ENCODE data around the gene GOT1.

The GOT1 gene

DNA sequence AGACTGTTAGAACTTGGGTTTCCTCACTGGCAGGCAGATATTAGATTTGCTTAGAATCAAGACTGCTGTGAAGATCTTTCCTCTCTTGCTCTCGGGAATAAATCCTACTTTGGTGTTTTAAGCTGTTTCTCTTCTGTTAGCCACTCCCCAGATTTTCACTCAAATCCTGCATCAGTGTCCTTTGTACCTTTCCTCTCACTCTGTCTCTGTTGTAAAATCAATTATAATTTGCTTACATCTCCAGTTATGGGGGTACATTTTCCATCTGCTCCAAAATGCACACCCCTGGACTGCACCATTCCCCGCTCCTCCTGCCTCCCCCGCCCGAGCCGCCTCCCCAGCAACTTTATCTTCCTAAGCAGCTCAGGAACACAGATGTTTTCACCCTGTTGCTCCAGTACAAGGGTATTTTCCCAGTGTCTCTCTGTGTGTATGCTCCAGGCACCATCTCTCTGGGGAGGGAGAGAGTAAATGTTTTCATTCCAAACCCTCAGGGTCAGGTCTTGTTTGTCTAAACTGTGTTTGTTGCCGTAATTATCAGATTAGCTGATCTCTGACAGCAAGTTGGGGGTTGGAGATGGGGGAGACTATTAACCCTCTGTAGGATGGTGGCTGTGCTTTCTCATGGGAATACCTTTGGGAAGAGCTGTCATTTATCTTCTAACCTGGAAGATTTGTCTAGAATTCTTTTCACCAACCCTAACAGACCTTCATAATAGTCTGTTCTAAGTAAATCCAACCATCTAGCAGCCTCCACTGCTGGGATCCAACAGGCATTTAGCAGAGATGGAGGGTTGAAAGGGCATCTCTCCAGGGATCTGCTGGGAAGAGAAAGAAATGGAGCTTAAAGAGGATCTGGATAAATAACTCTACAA is 20.4 kb upstream of the GOT1 start:
- TF ChIP-seq EZH2phosphoT487 (IDR thresholded peaks at IDR 0.05; ENCODE audit: low read depth), result no peak
- TF ChIP-seq, protein P1, sequence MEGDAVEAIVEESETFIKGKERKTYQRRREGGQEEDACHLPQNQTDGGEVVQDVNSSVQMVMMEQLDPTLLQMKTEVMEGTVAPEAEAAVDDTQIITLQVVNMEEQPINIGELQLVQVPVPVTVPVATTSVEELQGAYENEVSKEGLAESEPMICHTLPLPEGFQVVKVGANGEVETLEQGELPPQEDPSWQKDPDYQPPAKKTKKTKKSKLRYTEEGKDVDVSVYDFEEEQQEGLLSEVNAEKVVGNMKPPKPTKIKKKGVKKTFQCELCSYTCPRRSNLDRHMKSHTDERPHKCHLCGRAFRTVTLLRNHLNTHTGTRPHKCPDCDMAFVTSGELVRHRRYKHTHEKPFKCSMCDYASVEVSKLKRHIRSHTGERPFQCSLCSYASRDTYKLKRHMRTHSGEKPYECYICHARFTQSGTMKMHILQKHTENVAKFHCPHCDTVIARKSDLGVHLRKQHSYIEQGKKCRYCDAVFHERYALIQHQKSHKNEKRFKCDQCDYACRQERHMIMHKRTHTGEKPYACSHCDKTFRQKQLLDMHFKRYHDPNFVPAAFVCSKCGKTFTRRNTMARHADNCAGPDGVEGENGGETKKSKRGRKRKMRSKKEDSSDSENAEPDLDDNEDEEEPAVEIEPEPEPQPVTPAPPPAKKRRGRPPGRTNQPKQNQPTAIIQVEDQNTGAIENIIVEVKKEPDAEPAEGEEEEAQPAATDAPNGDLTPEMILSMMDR (IDR thresholded peaks at IDR 0.05; ENCODE audit: low read depth, low read length), result no peak

DNA sequence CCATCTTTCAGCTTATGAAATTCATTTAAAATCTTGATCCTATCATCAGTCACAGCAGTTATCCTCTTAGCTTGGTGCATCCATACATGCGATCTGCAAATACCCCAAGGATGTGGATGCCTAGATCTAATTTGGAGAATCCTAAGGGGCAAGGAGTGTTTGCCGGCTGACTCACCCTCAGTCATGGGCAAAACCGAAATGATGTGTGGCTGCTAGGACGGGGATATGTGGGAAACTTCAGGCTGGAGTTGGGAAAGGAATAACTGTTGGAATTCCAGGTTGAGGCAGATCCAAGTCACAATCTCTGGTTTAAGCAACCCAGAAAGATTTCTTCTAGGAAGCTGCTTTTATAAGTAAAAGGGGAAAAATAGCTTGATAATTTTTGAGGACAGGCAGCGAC is 19.7 kb upstream of the GOT1 start:
- Histone ChIP-seq H3K36me3 (replicated peaks; ENCODE audit: low read depth, low read length) (no peaks in the 10 kb centered on the region), H3K9me3 (ENCODE audit: insufficient read depth, low read length) (no peaks in the 10 kb centered on the region), H3K27me3 (ENCODE audit: low read depth, low read length) (peaks cover 31% of the 10 kb centered on the region), H3K9ac (ENCODE audit: low read length) (no peak overlapping the region), H3K27ac (ENCODE audit: low read length) (no peak overlapping the region), H2AFZ (ENCODE audit: low read depth, low read length) (no peak overlapping the region), H3K4me1 (ENCODE audit: low read length) (no peaks in the 10 kb centered on the region), H3K4me2 (ENCODE audit: low read length) (no peak overlapping the region), H3K4me3 (ENCODE audit: low read length) (no peak overlapping the region), H4K20me1 (ENCODE audit: insufficient read depth, low read length) (no peaks in the 10 kb centered on the region), H3K79me2 (ENCODE audit: low read length) (no peaks in the 10 kb centered on the region)
- no peak for TF ChIP-seq EZH2phosphoT487 (IDR thresholded peaks at IDR 0.05; ENCODE audit: low read depth)
- TF ChIP-seq, protein P1 (IDR thresholded peaks at IDR 0.05; ENCODE audit: low read depth, low read length), result no peak

More for the DNA sequence above, 20.4 kb upstream of the GOT1 start:
- no peak overlapping the region for H3K27ac ChIP-seq (ENCODE audit: low read length)
- H3K9me3 ChIP-seq (ENCODE audit: insufficient read depth, low read length), result no peaks in the 10 kb centered on the region
- H3K4me1 ChIP-seq (ENCODE audit: low read length), result no peaks in the 10 kb centered on the region
- no peak overlapping the region for H3K9ac ChIP-seq (ENCODE audit: low read length)
- H3K36me3 ChIP-seq (replicated peaks; ENCODE audit: low read depth, low read length), result no peaks in the 10 kb centered on the region
- H3K27me3 ChIP-seq (ENCODE audit: low read depth, low read length), result peaks cover 31% of the 10 kb centered on the region
- no peaks in the 10 kb centered on the region for H3K79me2 ChIP-seq (ENCODE audit: low read length)
- H3K4me2 ChIP-seq (ENCODE audit: low read length), result no peak overlapping the region
- H4K20me1 ChIP-seq (ENCODE audit: insufficient read depth, low read length), result no peaks in the 10 kb centered on the region
- H2AFZ ChIP-seq (ENCODE audit: low read depth, low read length), result no peak overlapping the region
- H3K4me3 ChIP-seq (ENCODE audit: low read length), result no peak overlapping the region

DNA sequence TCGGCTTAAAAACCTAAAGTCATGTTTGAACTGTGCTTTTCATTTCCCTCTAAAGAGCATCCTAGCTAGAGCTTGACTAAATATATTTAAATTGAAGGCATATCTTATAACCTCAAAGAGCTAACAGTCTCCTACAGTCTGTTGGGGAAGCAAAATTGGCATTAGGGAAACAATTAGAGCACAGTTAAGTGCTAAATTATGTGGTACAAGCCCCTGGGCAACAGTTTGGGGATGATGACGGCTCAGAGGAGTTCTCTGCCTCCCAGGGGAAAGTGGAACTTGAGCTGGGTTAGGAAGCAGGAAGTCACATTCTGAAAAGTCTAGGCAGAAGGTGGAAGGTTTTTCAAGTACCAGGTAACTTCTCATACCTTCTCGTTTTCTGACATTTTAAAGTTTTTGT is 18.6 kb upstream of the GOT1 start:
- H4K20me1 ChIP-seq (ENCODE audit: insufficient read depth, low read length), result no peaks in the 10 kb centered on the region
- peaks cover 31% of the 10 kb centered on the region for H3K27me3 ChIP-seq (ENCODE audit: low read depth, low read length)
- no peak overlapping the region for H3K9ac ChIP-seq (ENCODE audit: low read length)
- no peaks in the 10 kb centered on the region for H3K79me2 ChIP-seq (ENCODE audit: low read length)
- no peak overlapping the region for H2AFZ ChIP-seq (ENCODE audit: low read depth, low read length)
- H3K36me3 ChIP-seq (replicated peaks; ENCODE audit: low read depth, low read length), result no peaks in the 10 kb centered on the region
- no peak overlapping the region for H3K4me2 ChIP-seq (ENCODE audit: low read length)
- TF ChIP-seq, protein P1 (IDR thresholded peaks at IDR 0.05; ENCODE audit: low read depth, low read length), result no peak
- no peak for TF ChIP-seq EZH2phosphoT487 (IDR thresholded peaks at IDR 0.05; ENCODE audit: low read depth)
- no peak overlapping the region for H3K27ac ChIP-seq (ENCODE audit: low read length)
- no peak overlapping the region for H3K4me3 ChIP-seq (ENCODE audit: low read length)
- H3K9me3 ChIP-seq (ENCODE audit: insufficient read depth, low read length), result no peaks in the 10 kb centered on the region
- no peaks in the 10 kb centered on the region for H3K4me1 ChIP-seq (ENCODE audit: low read length)

DNA sequence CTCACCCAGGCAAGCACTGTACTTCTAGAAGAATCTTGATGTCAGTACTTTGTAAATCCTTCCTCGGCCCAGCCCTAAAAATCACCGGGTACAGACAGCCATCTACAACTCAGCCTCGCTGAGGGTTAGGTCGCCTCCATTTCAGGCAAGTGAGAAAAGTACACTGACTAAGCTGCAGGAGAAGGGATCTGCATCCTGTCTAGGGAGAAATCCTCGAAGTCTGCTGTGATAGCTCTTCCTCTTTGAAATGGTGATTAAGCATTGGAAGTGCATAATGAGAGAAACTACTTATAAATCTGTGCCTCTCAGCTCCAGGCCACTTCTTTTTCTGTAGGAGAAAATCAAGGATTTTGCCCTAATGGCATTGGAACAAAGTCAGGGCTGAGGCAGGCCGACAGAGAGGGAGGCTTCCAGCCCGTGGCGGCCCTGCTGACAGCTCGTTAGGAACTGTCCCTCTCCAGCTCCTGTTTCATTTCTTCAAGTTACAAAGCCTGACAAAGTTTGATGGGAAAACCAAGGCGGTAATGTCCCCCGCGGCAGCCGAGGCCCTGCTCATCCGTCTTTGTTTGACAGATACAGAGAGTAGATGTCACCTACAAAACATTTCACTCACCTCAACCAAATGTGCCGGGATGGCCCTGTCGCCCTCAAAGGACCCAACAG is 14.1 kb upstream of the GOT1 start:
- Histone ChIP-seq H3K27ac (ENCODE audit: low read length) (no peak overlapping the region), H2AFZ (ENCODE audit: low read depth, low read length) (no peak overlapping the region), H3K9me3 (ENCODE audit: insufficient read depth, low read length) (no peaks in the 10 kb centered on the region), H3K4me2 (ENCODE audit: low read length) (no peak overlapping the region), H3K79me2 (ENCODE audit: low read length) (no peaks in the 10 kb centered on the region), H3K4me3 (ENCODE audit: low read length) (no peak overlapping the region), H4K20me1 (ENCODE audit: insufficient read depth, low read length) (no peaks in the 10 kb centered on the region), H3K27me3 (ENCODE audit: low read depth, low read length) (peaks cover 11% of the 10 kb centered on the region; the same call in 1 of the 2 replicates), H3K9ac (ENCODE audit: low read length) (no peak overlapping the region), H3K36me3 (replicated peaks; ENCODE audit: low read depth, low read length) (no peaks in the 10 kb centered on the region), H3K4me1 (ENCODE audit: low read length) (no peaks in the 10 kb centered on the region)
- TF ChIP-seq, protein P1 (IDR thresholded peaks at IDR 0.05; ENCODE audit: low read depth, low read length), result no peak
- TF ChIP-seq EZH2phosphoT487 (IDR thresholded peaks at IDR 0.05; ENCODE audit: low read depth), result no peak

Measured in OCI-LY3 (cell line).